HG03280 (cell line): ENCODE measurements around the gene PVRIG.
"Not testable (repeated sequence)": the region's sequence is repeated elsewhere in the genome, so short reads cannot be mapped to it uniquely, and the experiment has no call there.

Source experiments
- ATAC-seq: cut with Tn5 transposase; IDR thresholded peaks from one replicate; pipeline ENCODE4 v1.9.1; 2021; ENCODE audit warnings: mild to moderate bottlenecking, moderate library complexity; ENCODE audit not compliant: unreplicated experiment

PVRIG gene

GRCh38 chr7:100192969-100193368 lies 26.8 kb upstream of the PVRIG start:
- no peak for ATAC-seq

GRCh38 chr7:100195222-100195621 lies 24.5 kb upstream of the PVRIG start:
- ATAC-seq, result no peak

- peak; percentile 45 for ATAC-seq
Observed at GRCh38 chr7:100195901-100196322, 23.8 kb upstream of the PVRIG start.

- no peak for ATAC-seq
Observed at GRCh38 chr7:100198266-100198665, 21.5 kb upstream of the PVRIG start.

GRCh38 chr7:100200693-100201092 lies 19.1 kb upstream of the PVRIG start:
- no peak for ATAC-seq

- no peak for ATAC-seq
Observed at GRCh38 chr7:100204454-100204853, 15.3 kb upstream of the PVRIG start.

DNA sequence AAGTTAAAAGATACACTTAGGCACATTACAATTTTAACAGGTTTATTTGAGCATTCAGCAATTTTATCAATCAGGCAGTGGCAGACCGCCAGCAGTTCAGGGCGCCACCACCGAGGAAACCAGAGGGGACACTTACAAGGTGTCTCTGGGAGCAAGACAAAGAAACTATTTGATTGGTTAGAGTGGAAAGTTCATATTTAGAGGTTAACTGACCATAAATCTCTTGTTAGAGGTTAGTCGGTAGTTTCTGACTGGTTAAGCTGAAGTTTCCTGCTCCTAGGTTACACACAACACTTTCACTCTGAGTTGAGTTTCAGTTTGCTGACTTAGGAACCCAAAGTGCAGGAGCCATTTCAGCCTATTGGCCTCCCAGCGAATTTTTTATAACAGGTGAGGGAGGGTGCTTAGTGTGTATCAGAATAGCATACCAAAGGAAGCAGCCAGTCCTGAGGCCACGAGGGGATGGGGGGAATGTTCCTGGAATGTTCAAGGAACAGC lies 10.8 kb upstream of the PVRIG start:
- ATAC-seq, result peak; percentile 69

GRCh38 chr7:100209493-100209892 lies 10.3 kb upstream of the PVRIG start:
- ATAC-seq, result no peak

DNA sequence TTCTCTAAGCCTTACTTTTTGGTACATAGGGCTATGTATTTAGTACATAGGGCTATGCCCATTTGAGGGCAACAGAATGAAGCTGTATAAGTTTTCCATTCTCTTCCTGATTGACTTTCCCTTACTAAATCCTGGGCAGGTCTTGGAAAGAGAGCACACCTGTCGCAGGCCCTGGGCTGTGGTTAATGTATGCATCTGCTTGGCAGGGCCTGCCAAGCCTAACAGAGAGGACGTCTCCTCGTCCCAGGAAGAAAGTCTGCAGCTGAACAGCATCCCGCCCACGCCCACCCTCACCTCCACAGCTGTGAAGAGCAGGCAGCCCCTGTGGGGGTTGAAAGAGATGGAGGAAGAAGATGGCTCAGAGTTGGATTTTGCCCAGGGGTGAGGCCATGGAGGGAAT lies 8.9 kb upstream of the PVRIG start:
- no peak for ATAC-seq

DNA sequence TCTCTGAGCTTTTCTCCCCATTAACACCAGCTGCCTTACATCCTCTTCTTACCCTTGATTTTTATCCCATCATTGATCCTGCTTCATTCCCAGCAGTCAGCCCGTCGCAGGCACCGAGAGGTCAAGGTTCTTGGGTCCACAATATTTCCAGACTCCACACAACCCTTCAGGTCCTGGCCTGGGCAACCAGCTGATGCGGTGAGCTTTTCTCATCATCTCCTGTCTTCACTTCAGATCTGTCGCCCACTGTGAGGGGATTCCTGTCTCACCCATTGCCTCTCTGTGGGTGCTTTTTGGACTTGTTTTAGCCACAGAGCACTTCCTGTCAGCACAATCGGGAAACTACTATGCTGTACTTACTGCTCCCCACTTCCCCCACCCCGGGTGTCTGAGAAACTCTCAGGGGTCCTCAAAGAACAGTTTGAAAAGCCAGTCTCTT lies 8.4 kb upstream of the PVRIG start:
- no peak for ATAC-seq

DNA sequence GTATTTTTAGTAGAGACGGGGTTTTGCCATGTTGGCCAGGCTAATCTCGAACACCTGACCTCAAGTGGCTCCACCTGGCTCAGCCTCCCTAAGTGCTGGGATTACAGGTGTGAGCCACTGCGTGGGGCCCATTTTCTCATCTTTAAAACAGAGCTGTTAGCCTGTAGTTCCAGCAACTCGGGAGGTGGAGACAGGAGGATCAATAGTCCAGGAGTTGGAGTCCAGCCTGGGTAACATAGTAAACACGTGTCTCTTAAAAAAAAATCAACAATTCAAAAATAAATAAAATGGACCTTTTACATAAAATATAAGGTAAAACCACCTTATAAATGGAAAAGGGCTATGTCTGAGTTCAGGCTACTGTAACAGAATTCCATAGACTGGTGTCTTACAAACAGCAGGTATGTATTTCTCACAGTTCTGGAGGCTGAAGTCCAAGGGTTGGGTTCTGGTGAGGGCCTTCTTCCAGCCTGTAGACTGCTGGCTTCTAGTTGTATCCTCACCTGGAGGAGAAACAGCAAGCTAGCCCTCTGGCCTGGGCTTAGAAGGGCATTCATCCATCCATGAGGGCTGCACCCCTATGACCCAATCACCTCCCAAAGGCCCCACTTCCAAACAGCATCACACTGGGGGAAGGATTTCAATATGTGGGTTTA lies 7.0 kb upstream of the PVRIG start:
- no peak for ATAC-seq

- ATAC-seq, result no peak
Observed at GRCh38 chr7:100213672-100214071, 6.1 kb upstream of the PVRIG start.

DNA sequence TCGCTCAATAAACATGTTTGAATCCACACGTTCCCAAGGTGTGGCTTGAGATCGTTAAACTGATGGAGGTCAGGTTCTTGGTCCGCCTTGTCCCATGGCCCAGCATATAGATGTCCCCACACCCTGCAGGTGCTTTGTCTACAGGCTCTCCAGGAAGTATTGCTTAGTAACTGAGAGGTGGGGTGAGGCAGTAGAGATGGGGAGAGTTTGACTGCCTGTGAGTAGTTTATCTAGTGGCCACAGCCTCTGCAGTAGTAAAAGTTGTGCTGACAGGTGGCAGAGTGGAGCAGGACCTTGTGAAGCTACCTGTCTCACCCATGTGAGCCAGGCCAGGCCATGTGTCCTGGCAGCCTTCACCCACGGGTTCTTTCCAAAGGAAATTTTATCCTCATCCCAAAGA lies 5.4 kb upstream of the PVRIG start:
- not testable (repeated sequence) for ATAC-seq

DNA sequence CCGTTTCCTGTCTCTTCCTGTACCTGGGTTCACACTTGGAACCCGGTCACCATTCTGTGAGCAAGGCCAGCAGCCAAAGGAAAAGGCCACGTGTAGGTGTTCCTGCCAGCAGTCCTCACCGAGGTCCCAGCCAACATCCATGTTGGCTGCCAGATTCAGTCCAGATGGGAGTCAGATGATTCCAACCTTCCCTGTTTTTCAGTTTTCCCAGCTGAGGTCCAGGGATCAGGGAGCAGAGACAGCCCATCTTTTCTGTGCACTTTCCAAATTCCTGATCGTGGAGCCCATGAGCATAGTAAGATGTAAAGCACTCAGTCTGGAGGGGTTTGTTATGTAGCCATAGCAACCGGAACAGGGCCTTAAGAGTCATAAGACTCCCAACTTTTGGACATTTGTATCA lies 3.9 kb upstream of the PVRIG start:
- ATAC-seq, result no peak

- ATAC-seq, result peak; percentile 12
Observed at GRCh38 chr7:100217934-100218333, 1.8 kb upstream of the PVRIG start.

DNA sequence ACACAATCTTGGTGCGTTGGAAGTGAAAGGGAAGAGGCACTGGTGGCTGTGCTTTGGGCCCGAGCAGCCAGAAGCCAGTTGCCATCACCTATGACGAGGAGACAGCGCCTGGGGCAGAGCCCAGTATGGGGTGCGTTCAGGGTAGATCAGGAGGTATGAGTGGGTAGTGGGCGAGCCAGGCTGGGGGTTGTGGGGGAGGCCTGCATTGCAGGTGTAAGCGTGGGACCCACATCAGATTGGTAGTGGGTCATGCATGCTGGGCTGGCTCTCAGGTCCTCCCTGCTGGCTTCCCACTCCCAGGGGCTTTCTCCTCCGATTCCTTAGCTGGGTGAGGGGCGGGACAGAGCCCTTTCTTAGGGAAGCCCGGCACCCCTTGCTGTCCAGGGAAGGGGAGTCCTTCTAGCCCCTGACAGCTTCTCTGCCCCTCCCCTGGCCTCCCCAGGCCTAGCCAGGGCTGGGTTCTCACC lies 445 bp upstream of the PVRIG start:
- no peak for ATAC-seq

- ATAC-seq, result peak; percentile 6
Observed at GRCh38 chr7:100220586-100221230, 959 bp downstream of the PVRIG start.

DNA sequence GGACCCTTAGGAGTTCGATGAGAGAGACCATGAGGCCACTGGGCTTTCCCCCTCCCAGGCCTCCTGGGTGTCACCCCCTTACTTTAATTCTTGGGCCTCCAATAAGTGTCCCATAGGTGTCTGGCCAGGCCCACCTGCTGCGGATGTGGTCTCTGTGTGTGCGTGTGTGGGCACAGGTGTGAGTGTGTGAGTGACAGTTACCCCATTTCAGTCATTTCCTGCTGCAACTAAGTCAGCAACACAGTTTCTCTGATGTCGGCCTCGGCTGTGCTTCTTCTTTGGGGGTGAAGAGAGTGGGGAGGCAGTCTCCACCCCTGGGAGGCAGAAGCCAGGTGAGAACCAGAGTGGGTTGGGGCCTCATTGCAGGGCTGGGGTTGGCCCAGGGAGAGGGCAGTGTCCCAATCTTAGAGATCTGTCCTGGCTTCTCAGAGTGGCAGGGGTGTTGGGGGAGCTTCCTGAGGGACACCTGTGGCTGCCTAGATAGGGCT lies 1.5 kb downstream of the PVRIG start:
- peak; percentile 48 for ATAC-seq

GRCh38 chr7:100221767-100222444 lies 2.2 kb downstream of the PVRIG start:
- ATAC-seq, result no peak

DNA sequence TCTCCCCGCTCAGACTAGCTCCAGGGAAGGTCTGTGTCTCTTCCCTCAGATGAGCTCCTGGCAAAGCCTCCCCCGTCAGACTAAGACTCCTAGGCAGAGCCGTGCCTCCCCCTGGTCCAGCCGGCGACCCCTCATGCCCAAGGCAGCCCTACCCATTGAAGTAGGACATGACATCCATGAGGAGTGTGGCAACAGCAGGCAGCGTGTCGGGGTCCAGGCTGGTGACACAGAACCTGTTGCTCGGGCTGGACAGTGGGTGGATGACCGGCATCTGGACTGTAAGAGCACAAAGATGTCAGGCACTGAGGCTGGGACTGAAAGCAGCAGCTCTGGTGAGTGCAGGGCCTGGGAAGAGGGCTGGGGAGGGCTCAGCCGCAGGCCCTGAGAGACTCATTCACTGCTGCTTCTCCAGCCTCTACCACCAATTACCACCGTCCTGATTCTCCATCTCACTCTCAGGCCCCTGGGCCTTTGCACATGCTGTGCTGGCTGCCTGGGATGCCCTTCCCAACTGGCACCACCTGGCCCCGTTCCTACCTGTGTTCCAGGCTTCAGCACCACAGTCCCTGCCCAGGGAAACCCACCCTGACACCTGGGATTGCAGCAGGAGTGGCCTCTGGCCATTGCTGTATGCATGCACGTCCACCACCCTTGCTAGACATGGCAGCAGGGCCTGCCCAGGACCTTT lies 2.8 kb downstream of the PVRIG start:
- ATAC-seq, result no peak

- ATAC-seq, result not testable (repeated sequence)
Observed at GRCh38 chr7:100223376-100223927, 3.7 kb downstream of the PVRIG start.
